H9 (cell line): Measurements from ENCODE around the gene KIF6. TPM values are rescaled to one million over a fixed set of nuclear protein-coding genes. Genes with fewer than 3 reads are reported as not detected.

Source experiments
- DNase-seq: peaks from one replicate; pipeline ENCODE4 v3.0.0-alpha.2; 2017
- H2AFZ ChIP-seq: one replicate; pipeline ENCODE4 v1.6.1; 2013; ENCODE audit warnings: mild to moderate bottlenecking, low read length, control low read depth, moderate library complexity
- H2AK5ac ChIP-seq: 2 replicates; pipeline ENCODE4 v1.6.1; 2013; ENCODE audit warnings: low read length, control low read depth, mixed read lengths; ENCODE audit not compliant: insufficient read length
- H2BK120ac ChIP-seq: one replicate; pipeline ENCODE4 v1.6.1; 2013; ENCODE audit warnings: low read depth, mild to moderate bottlenecking, low read length, control low read depth, inconsistent platforms; ENCODE audit not compliant: poor library complexity, severe bottlenecking
- H2BK12ac ChIP-seq: 2 replicates; pipeline ENCODE4 v1.6.1; 2013; ENCODE audit warnings: low read length, control low read depth, mixed read lengths, low read depth; ENCODE audit not compliant: insufficient read length
- H2BK15ac ChIP-seq: 2 replicates; pipeline ENCODE4 v1.6.1; 2013; ENCODE audit warnings: low read depth, low read length, control low read depth
- H2BK20ac ChIP-seq: one replicate; pipeline ENCODE4 v1.6.1; 2013; ENCODE audit warnings: low read depth, mild to moderate bottlenecking, low read length, control low read depth, inconsistent platforms; ENCODE audit not compliant: poor library complexity, severe bottlenecking
- H2BK5ac ChIP-seq: 2 replicates; pipeline ENCODE4 v1.6.1; 2013; ENCODE audit warnings: low read length, control low read depth, mixed read lengths; ENCODE audit not compliant: insufficient read length
- H3K14ac ChIP-seq: 2 replicates; pipeline ENCODE4 v1.6.1; 2013; ENCODE audit warnings: low read length, control low read depth; ENCODE audit not compliant: insufficient read depth
- H3K18ac ChIP-seq: 2 replicates; pipeline ENCODE4 v1.6.1; 2013; ENCODE audit warnings: low read depth, mild to moderate bottlenecking, mixed read lengths, low read length, control low read depth; ENCODE audit not compliant: insufficient read length
- H3K23ac ChIP-seq: 2 replicates; pipeline ENCODE4 v1.6.1; 2013; ENCODE audit warnings: low read length, control low read depth, mixed read lengths, low read depth; ENCODE audit not compliant: insufficient read length
- H3K23me2 ChIP-seq: 2 replicates; pipeline ENCODE4 v1.6.1; 2013; ENCODE audit warnings: low read depth, mild to moderate bottlenecking, mixed read lengths, low read length, control low read depth; ENCODE audit not compliant: insufficient read length, poor library complexity, severe bottlenecking
- H3K27ac ChIP-seq: 2 replicates; pipeline ENCODE4 v1.5.1; 2013; ENCODE audit warnings: low read length, control low read depth, mixed read lengths, low read depth; ENCODE audit not compliant: insufficient read length
- H3K27me3 ChIP-seq: 2 replicates; pipeline ENCODE4 v1.6.1; 2013; ENCODE audit warnings: low read length, control low read depth, inconsistent platforms; ENCODE audit not compliant: insufficient read depth
- H3K4ac ChIP-seq: 2 replicates; pipeline ENCODE4 v1.6.1; 2013; ENCODE audit warnings: low read depth, mild to moderate bottlenecking, control low read depth, inconsistent platforms, low read length, moderate library complexity
- H3K4me1 ChIP-seq: 2 replicates; pipeline ENCODE4 v1.6.1; 2013; ENCODE audit warnings: low read length, control low read depth, inconsistent platforms; ENCODE audit not compliant: insufficient read depth
- H3K4me2 ChIP-seq: 2 replicates; pipeline ENCODE4 v1.6.1; 2013; ENCODE audit warnings: low read length, control low read depth, mixed read lengths; ENCODE audit not compliant: insufficient read length, insufficient read depth
- H3K56ac ChIP-seq: 2 replicates; pipeline ENCODE4 v1.6.1; 2013; ENCODE audit warnings: low read depth, mild to moderate bottlenecking, mixed read lengths, low read length, control low read depth; ENCODE audit not compliant: insufficient read length
- H3K79me1 ChIP-seq: 2 replicates; pipeline ENCODE4 v1.6.1; 2013; ENCODE audit warnings: low read depth, mild to moderate bottlenecking, moderate library complexity, low read length, control low read depth, inconsistent platforms; ENCODE audit not compliant: insufficient read depth, poor library complexity, severe bottlenecking
- H3K79me2 ChIP-seq: 2 replicates; pipeline ENCODE4 v1.6.1; 2013; ENCODE audit warnings: low read length, control low read depth, inconsistent platforms; ENCODE audit not compliant: insufficient read depth
- H3K9ac ChIP-seq: 2 replicates; pipeline ENCODE4 v1.6.1; 2013; ENCODE audit warnings: low read length, control low read depth, mixed read lengths; ENCODE audit not compliant: insufficient read length; ENCODE audit errors: extremely low read depth
- H3K9me3 ChIP-seq: one replicate; pipeline ENCODE4 v1.6.1; 2013; ENCODE audit warnings: low read depth, low read length, inconsistent platforms; ENCODE audit not compliant: control insufficient read depth
- H3T11ph ChIP-seq: one replicate; pipeline ENCODE4 v1.6.1; 2013; ENCODE audit warnings: mild to moderate bottlenecking, low read length, control low read depth, inconsistent platforms
- H4K20me1 ChIP-seq: one replicate; pipeline ENCODE4 v1.6.1; 2013; ENCODE audit not compliant: control insufficient read depth, insufficient read length, insufficient read depth
- H4K5ac ChIP-seq: 2 replicates; pipeline ENCODE4 v1.6.1; 2013; ENCODE audit warnings: low read depth, mild to moderate bottlenecking, mixed read lengths, low read length, control low read depth; ENCODE audit not compliant: insufficient read length
- H4K8ac ChIP-seq: replicated peaks from 2 replicates; pipeline ENCODE4 v1.6.1; 2013; ENCODE audit warnings: low read length, control low read depth, mixed read lengths, low read depth; ENCODE audit not compliant: insufficient read length
- H4K91ac ChIP-seq: 2 replicates; pipeline ENCODE4 v1.6.1; 2013; ENCODE audit warnings: low read depth, mild to moderate bottlenecking, moderate library complexity, mixed read lengths, low read length, control low read depth; ENCODE audit not compliant: insufficient read length
- H3K27ac Mint-ChIP-seq, 3 experiments: 2 replicates in 2 of 3; 3 replicates in 1 of 3; pipeline ENCODE4 v1.8.0; 2020 to 2021; ENCODE audit warnings: mixed read lengths in 3 of 3, mild to moderate bottlenecking in 1 of 3, moderate library complexity in 1 of 3
- H3K27me3 Mint-ChIP-seq: 2 replicates; pipeline ENCODE4 v1.8.0; 2021; ENCODE audit warnings: low read depth, mild to moderate bottlenecking, moderate library complexity, mixed read lengths
- H3K36me3 Mint-ChIP-seq, 3 experiments: 2 replicates in 2 of 3; 3 replicates in 1 of 3; pipeline ENCODE4 v1.8.0; 2020 to 2021; ENCODE audit warnings: low read depth in 3 of 3, mixed read lengths in 3 of 3; ENCODE audit not compliant: insufficient read depth in 1 of 3
- H3K4me1 Mint-ChIP-seq, 2 experiments: 2 replicates each; pipeline ENCODE4 v1.8.0; 2020; ENCODE audit warnings: mixed read lengths in 2 of 2
- H3K4me3 Mint-ChIP-seq, 2 experiments: 2 replicates in 1 of 2; 3 replicates in 1 of 2; pipeline ENCODE4 v1.8.0; 2020 to 2021; ENCODE audit warnings: mild to moderate bottlenecking in 2 of 2, mixed read lengths in 2 of 2, moderate library complexity in 1 of 2
- H3K9me3 Mint-ChIP-seq, 2 experiments: 2 replicates in 1 of 2; 3 replicates in 1 of 2; pipeline ENCODE4 v1.8.0; 2020; ENCODE audit warnings: mild to moderate bottlenecking in 2 of 2, mixed read lengths in 2 of 2, moderate library complexity in 1 of 2
- WGBS: extraction: QIAGEN DNeasy Blood & Tissue Kit; methylation state at CpG from one replicate; pipeline ENCODE4 v1.1.7; 2013; ENCODE audit warnings: missing lambda C conversion rate, low lambda C conversion rate, mixed read lengths; ENCODE audit not compliant: insufficient read length; ENCODE audit errors: extremely low coverage; 5-methylcytosine and 5-hydroxymethylcytosine counted together
- total RNA-seq: library from RNA; stranded (reverse); gene quantifications from 2 replicates; pipeline ENCODE4 v1.2.1, GENCODE V29; 2021
- TF ChIP-seq, protein P1 (sequence below): fragments of 200-600 bp; sonication (generic); conservative IDR thresholded peaks from 3 replicates; pipeline ENCODE4 v1.8.0; 2021; ENCODE audit warnings: antibody characterized with exemption, mild to moderate bottlenecking

The KIF6 gene
- total RNA-seq, 1 experiment from 2014 or later, result 0.63 TPM

DNA sequence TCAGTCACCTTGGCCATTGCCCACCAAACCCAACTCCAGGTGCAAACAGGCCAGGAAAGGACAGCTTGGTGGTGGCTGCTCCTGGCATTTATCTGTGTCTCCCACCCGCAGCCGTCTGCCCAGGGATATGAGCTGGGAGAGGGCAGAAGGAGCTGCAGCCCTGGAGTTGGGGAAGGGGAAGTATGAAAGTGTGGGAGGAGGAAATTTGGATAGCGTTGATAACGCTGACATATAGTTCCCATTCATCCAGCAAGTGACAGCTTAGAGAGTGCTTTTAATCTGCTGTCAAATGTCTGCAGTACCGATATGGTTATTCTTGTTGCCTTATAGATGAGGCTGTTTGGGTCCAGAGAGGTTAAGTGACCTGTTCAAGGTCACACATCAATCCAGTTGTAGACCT lies 403.4 kb downstream of the KIF6 start:
- no peak overlapping the region for H3K4me3 Mint-ChIP-seq
- H3K4me1 Mint-ChIP-seq, result no peaks in the 10 kb centered on the region
- no peak overlapping the region for H2BK5ac ChIP-seq
- no peak overlapping the region for H3K27ac ChIP-seq
- H3K79me2 ChIP-seq, result no peaks in the 10 kb centered on the region
- no peak overlapping the region for H3T11ph ChIP-seq
- H3K23me2 ChIP-seq, result no peaks in the 10 kb centered on the region
- H3K4ac ChIP-seq, result no peak overlapping the region
- H2AK5ac ChIP-seq, result no peak overlapping the region
- no CpG with 5 or more reads among the region's 5 CpGs for WGBS
- H3K27ac Mint-ChIP-seq, result peak overlapping the region in 1 of 3 experiments; percentile 45; a peak in 1 of 7 replicates
- no peaks in the 10 kb centered on the region for H3K4me1 ChIP-seq
- peaks cover 48% of the 10 kb centered on the region for H3K27me3 Mint-ChIP-seq
- H4K5ac ChIP-seq, result no peak overlapping the region
- no peak overlapping the region for H2AFZ ChIP-seq
- H3K23ac ChIP-seq, result no peak overlapping the region
- no peak overlapping the region for H4K91ac ChIP-seq
- no peak overlapping the region for H2BK15ac ChIP-seq
- DNase-seq, result no peak
- H2BK20ac ChIP-seq, result no peak overlapping the region
- no peaks in the 10 kb centered on the region for H3K9me3 ChIP-seq
- no peaks in the 10 kb centered on the region for H3K36me3 Mint-ChIP-seq
- H3K14ac ChIP-seq, result no peak overlapping the region
- H2BK120ac ChIP-seq, result no peak overlapping the region
- H3K79me1 ChIP-seq, result no peaks in the 10 kb centered on the region
- H3K56ac ChIP-seq, result no peak overlapping the region
- H3K27me3 ChIP-seq, result no peaks in the 10 kb centered on the region; the same call in 1 of the 2 replicates
- H4K8ac ChIP-seq, result no peak overlapping the region
- H3K4me2 ChIP-seq, result no peak overlapping the region
- H2BK12ac ChIP-seq, result no peak overlapping the region
- no peak overlapping the region for H3K18ac ChIP-seq
- no peak overlapping the region for H3K9ac ChIP-seq
- TF ChIP-seq, protein P1, sequence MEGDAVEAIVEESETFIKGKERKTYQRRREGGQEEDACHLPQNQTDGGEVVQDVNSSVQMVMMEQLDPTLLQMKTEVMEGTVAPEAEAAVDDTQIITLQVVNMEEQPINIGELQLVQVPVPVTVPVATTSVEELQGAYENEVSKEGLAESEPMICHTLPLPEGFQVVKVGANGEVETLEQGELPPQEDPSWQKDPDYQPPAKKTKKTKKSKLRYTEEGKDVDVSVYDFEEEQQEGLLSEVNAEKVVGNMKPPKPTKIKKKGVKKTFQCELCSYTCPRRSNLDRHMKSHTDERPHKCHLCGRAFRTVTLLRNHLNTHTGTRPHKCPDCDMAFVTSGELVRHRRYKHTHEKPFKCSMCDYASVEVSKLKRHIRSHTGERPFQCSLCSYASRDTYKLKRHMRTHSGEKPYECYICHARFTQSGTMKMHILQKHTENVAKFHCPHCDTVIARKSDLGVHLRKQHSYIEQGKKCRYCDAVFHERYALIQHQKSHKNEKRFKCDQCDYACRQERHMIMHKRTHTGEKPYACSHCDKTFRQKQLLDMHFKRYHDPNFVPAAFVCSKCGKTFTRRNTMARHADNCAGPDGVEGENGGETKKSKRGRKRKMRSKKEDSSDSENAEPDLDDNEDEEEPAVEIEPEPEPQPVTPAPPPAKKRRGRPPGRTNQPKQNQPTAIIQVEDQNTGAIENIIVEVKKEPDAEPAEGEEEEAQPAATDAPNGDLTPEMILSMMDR, result no peak
- H3K9me3 Mint-ChIP-seq, result no peaks in the 10 kb centered on the region; a peak in 2 of 5 replicates
- no peaks in the 10 kb centered on the region for H4K20me1 ChIP-seq
